Prostate gland (tissue), 2 donors: ENCODE results near the gene METTL25B. TPM values are rescaled to one million over a fixed set of nuclear protein-coding genes. Genes with fewer than 3 reads are reported as not detected.
A peak's percentile ranks its signal among the peaks of the same experiment; 100 is the strongest.

Experiments
- DNase-seq: peaks from one replicate; pipeline ENCODE4 v3.0.0-alpha.2; 2019; ENCODE audit warnings: low spot score
- H3K27ac ChIP-seq, 2 donors: fragments of 200-600 bp; sonication (generic); 2 replicates each; pipeline ENCODE4 v1.5.1; 2017 to 2019
- H3K27me3 ChIP-seq: fragments of 200-600 bp; sonication (generic); replicated peaks from 2 replicates; pipeline ENCODE4 v1.5.1; 2019; ENCODE audit not compliant: insufficient read depth
- H3K36me3 ChIP-seq, 2 donors: fragments of 200-600 bp; sonication (generic); 1 replicate in 1 of 2; 2 replicates in 1 of 2; pipeline versions ENCODE4 v1.5.1 to v1.8.1; 2017 to 2019
- H3K4me1 ChIP-seq: fragments of 200-600 bp; sonication (generic); replicated peaks from 2 replicates; pipeline ENCODE4 v1.5.1; 2019
- H3K4me3 ChIP-seq, 2 donors: fragments of 200-600 bp; sonication (generic); 2 replicates each; pipeline ENCODE4 v1.5.1; 2017 to 2019
- H3K9me3 ChIP-seq: fragments of 200-600 bp; sonication (generic); 2 replicates; pipeline ENCODE4 v1.5.1; 2017
- POLR2A ChIP-seq: fragments of 450-650 bp; IDR thresholded peaks from one replicate; pipeline ENCODE4 v1.6.1; 2016; ENCODE audit warnings: antibody characterized with exemption, mild to moderate bottlenecking
- POLR2AphosphoS5 ChIP-seq: sonication (generic); formaldehyde crosslinking; IDR thresholded peaks from one replicate; pipeline ENCODE4 v1.6.1; 2017; ENCODE audit warnings: antibody characterized with exemption
- WGBS: methylation state at CpG from one replicate; pipeline ENCODE4 v1.1.5; 2018; 5-methylcytosine and 5-hydroxymethylcytosine counted together
- intact Hi-C: fragments of 100-400 bp; cut with DNase I; formaldehyde crosslinking; loops from one replicate; pipeline ENCODE4 v1.14.2; 2022
- total RNA-seq, 2 donors: library from RNA; depleted of rRNA; stranded (reverse); fragments of >200 nt; gene quantifications; one replicate each; pipeline ENCODE4 v1.1.0, GENCODE V29; 2016
- TF ChIP-seq, protein P1 (sequence below), 4 experiments: fragments of 200-600 bp in 2 of 4; fragments of 450-650 bp in 2 of 4; sonication (generic) in 2 of 4; IDR thresholded peaks; 1 replicate in 3 of 4; 2 replicates in 1 of 4; pipeline ENCODE4 v1.5.1; 2016 to 2019; ENCODE audit warnings: antibody characterized with exemption in 4 of 4, mild to moderate bottlenecking in 2 of 4, moderate library complexity in 2 of 4

METTL25B gene
- total RNA-seq, 2 donors from 2014 or later: 62.0 to 69.5 TPM

DNA sequence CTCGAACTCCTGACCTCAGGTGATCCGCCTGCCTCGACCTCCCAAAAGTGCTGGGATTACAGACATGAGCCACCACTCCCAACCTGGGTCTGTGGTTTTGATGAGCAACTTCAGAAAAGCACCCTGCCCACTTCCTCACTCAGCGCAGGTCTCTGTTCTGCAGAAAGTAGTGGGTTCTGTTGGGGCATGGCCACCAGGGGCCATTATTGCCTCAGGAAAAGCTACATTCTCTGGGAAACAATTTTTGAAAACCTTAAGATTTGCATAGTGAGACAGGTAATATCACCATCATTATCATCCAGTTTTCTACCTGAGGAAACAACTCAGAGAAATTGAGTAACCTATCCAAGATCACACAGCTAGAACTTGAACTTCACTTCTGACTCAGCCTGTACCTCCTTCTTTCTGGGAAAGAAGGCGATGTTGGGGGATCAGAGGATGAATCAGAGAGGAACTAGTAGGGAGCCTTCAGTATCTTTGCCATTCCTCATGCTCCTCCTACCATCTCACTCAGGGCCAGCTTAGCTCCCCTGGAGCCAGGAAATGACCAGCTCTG, 44.0 kb upstream of the METTL25B start:
- 78% methylated on average over 5 of the region's 5 CpGs for WGBS
- TF ChIP-seq POLR2AphosphoS5: no peak
- TF ChIP-seq POLR2A: no peak
- TF ChIP-seq, protein P1, sequence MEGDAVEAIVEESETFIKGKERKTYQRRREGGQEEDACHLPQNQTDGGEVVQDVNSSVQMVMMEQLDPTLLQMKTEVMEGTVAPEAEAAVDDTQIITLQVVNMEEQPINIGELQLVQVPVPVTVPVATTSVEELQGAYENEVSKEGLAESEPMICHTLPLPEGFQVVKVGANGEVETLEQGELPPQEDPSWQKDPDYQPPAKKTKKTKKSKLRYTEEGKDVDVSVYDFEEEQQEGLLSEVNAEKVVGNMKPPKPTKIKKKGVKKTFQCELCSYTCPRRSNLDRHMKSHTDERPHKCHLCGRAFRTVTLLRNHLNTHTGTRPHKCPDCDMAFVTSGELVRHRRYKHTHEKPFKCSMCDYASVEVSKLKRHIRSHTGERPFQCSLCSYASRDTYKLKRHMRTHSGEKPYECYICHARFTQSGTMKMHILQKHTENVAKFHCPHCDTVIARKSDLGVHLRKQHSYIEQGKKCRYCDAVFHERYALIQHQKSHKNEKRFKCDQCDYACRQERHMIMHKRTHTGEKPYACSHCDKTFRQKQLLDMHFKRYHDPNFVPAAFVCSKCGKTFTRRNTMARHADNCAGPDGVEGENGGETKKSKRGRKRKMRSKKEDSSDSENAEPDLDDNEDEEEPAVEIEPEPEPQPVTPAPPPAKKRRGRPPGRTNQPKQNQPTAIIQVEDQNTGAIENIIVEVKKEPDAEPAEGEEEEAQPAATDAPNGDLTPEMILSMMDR (IDR thresholded peaks at IDR 0.05): no peak
- DNase-seq: no peak
- no peak overlapping the region for H3K27ac ChIP-seq
- no peaks in the 10 kb centered on the region for H3K27me3 ChIP-seq
- no peak overlapping the region for H3K4me3 ChIP-seq
- intact Hi-C loops: no loop called here
- no peaks in the 10 kb centered on the region for H3K4me1 ChIP-seq
- no peaks in the 10 kb centered on the region for H3K9me3 ChIP-seq
- H3K36me3 ChIP-seq: no peaks in the 10 kb centered on the region

DNA sequence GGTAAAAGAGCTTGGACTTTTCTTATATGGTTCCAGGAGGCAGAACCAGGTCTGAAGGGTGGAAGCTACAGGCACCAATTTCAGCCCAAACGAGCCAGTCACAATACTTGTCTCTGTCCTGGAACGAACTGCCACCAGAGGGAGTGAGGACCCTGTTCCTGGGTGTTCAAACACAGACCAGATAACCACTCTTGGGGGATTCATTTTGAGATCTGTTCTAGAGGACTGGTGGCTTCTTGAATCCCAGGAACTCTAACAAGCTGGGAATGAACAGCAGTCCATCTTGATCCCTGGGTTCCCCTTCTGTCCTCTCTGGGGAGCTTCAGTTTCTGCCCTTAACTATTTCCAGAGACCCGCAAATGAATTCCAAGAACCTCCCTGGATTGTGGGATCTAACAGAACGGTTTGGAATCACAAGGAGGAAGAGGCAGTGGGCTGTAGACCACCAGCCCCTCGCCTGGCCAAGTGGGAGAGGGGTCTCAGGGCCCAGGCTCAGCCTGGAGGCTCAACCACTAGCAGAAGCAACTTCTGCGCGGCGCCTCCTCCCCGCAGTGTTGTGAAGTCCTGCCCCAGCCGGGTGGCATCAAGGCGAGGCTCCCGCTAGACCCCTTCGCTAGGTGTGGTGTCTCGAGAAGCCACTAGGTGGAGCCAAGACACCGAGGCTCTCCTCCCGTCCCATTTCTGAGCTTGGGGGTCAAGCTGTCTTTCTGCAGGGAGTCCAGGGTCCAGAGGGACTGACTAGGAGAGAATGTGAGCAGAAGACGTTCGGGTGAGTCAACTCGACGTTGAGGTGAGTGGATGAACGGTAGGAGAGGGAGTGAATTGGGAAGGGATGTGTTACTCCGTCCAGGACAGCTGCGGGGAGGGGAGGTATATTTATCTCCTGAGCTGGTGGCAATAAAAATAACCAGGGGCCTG, 39.0 kb upstream of the METTL25B start:
- TF ChIP-seq POLR2AphosphoS5 (peak; percentile 54), POLR2A (peak; percentile 10)
- TF ChIP-seq, protein P1 (IDR thresholded peaks at IDR 0.05): peak; percentile 79 to 97 (median 92)
- Histone ChIP-seq H3K4me3 (no peak overlapping the region), H3K27ac (no peak overlapping the region), H3K27me3 (peaks cover 4% of the 10 kb centered on the region), H3K9me3 (no peaks in the 10 kb centered on the region), H3K36me3 (no peaks in the 10 kb centered on the region), H3K4me1 (peaks cover 8% of the 10 kb centered on the region)
- peak; percentile 68 for DNase-seq
- intact Hi-C loops: no loop called here
- WGBS: under 1% methylated on average over 22 of the region's 23 CpGs

DNA sequence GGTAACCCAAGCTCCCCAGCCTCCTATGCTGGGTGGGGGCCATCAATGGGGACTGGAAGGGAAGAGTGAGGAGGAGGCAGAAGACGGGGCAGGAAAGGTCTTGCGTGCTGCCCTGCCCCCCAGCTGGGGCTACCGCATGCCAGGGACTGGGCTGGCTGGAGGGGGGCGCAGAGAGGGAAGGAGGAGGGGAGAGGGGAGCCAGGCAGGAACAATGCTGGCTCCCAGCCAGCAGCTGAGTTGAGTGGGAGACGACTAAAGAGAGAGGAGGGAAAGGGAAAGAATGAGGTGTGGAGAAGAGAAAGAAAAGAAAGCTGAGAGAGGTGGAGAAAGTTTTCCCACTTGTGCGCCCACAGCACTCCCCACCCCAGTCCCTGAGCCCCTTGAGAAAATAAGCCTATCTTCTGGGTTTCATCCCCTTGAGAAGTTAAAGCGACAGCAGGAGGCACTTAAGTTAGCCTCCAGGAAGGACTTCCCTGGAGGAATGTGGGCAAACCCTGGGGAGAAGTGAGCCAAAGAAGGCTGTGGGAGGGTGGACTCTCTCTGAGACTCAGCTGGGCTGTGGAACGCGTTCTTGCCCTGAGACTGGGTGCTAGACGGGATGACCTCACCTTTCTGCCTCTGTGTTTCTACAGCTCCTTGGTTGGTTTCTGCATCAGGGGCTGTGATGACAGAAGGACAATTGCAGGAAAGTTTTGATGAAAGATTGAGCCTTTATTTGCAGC, 38.2 kb upstream of the METTL25B start:
- Histone ChIP-seq H3K36me3 (no peaks in the 10 kb centered on the region), H3K4me1 (peaks cover 8% of the 10 kb centered on the region), H3K4me3 (no peak overlapping the region), H3K9me3 (no peaks in the 10 kb centered on the region), H3K27me3 (peaks cover 4% of the 10 kb centered on the region), H3K27ac (no peak overlapping the region)
- 17% methylated on average over 10 of the region's 10 CpGs for WGBS
- DNase-seq: no peak
- TF ChIP-seq, protein P1 (IDR thresholded peaks at IDR 0.05): no peak
- TF ChIP-seq POLR2AphosphoS5 (no peak), POLR2A (no peak)
- intact Hi-C loops: loop anchor here (1.0 to 10.0 kb wide), 2 partner anchors 35 to 175 kb away; partner anchors contain the start of gene NTRK1

DNA sequence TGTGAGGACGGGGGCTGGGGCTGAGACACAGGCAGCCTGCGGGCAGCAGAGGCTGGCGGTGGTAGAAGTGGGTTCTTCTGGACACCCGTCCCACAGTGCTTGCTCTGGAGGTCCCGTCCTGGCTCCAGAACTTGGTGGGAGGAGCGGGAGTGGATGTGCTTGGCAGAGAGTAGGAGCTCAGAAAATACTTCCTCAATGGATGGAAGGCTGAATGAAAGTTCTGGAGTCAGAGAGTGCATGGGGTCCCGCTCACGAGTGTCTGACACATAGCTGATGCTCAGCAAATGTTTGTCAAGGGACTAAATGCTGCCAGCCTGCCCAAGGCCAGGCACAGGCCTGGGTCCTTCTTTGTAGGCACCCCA, 37.6 kb upstream of the METTL25B start:
- Histone ChIP-seq H3K27me3 (peaks cover 4% of the 10 kb centered on the region), H3K4me3 (no peak overlapping the region), H3K9me3 (no peaks in the 10 kb centered on the region), H3K4me1 (peaks cover 8% of the 10 kb centered on the region), H3K27ac (no peak overlapping the region), H3K36me3 (no peaks in the 10 kb centered on the region)
- intact Hi-C loops: loop anchor here (1.0 to 10.0 kb wide), 2 partner anchors 35 to 174 kb away; partner anchors contain the start of gene NTRK1
- DNase-seq: no peak
- TF ChIP-seq POLR2AphosphoS5 (no peak), POLR2A (no peak)
- TF ChIP-seq, protein P1 (IDR thresholded peaks at IDR 0.05): no peak
- 35% methylated on average over 8 of the region's 8 CpGs for WGBS
